Stimulated activated CD8-positive, alpha-beta memory T cell treated with anti-CD3 and anti-CD28 coated beads, Interleukin-12 subunit alpha, Interleukin-12 subunit beta, amount 100 ng/mL, for 24 hours (primary cell): Measurements from ENCODE around the gene SLC9A9.
"Not testable (repeated sequence)": the region's sequence is repeated elsewhere in the genome, so short reads cannot be mapped to it uniquely, and the experiment has no call there.

Source experiments
- DNase-seq: peaks from one replicate; pipeline ENCODE4 v3.0.0-alpha.2; 2020; ENCODE audit errors: extremely low read depth

SLC9A9 gene

DNA sequence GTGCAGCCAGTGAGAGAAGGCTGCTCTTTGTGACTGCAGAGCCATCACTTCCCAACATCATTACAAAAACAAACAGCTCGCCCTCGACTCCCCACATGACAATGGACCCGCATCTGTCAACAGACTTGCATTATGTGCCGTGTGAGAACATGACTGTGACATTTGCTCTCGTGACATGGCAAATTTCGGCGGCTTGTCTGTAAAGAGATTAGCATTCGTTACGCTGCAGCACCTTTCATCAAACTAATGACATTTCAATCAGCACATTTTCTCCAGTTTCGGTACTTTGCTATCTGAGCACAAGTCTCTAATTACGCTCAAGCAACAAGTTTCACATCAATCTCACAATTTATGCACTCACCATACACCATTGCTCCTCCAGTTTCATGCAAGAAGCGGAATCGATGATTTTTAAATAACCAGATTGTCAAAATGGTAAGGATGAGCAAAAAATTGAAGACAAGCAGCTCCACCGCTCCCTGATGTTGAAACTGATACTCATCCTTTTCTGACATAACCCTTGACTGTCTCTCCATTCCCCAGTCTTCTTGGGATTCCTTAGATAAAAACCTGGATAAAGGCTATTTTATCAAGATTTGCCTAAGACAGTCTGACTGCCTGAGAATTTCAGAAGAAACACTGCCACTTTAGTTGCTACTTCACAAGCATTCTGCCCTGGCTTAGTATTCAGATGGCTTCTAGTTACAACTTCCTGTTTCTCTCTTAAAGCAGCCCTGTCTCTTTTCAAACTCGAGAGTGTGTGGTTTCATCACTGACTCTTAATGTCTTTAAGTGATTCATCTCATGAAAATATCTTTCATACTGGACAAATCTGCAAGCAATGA lies at the start of gene SLC9A9:
Gene SLC9A9, minus strand, starts transcription at position 682 of the 845 bp plus-strand sequence. Its CDS starts 146 bp downstream, at position 536.
- DNase-seq: no peak

DNA sequence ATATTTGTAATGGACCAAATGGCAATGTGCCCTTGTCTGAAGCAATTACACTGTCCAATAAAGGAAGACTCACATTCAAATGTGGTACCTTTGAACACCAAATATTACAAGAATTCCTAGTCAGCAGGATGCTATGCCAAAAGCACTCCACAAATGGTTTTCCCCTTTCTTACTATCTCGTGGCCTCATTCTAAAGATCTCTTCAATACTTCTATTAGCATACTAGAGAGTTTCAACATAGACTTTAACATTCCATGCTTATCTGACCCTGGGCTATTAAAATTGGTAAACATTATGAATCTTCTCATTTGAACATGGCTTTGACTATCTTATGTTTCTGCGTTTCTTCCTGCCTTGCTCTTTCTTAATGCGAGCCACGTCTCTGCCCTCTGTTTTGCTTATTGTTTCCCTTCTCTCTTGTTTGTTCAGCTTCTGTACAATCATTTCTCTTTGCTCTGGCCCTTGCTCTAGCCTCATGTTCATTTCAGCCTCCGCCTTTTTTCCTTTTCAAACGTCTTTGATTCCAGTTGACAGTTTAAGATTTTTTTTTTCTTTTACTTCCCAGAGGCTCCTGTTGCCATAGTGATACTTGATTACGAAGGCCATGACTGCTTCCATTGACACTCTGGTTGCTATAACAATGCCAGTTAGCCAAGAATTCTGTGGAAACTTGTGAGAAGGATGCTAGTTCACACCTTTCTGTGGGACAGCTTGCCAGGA lies 49.5 kb upstream of the SLC9A9 start:
- DNase-seq: no peak

DNA sequence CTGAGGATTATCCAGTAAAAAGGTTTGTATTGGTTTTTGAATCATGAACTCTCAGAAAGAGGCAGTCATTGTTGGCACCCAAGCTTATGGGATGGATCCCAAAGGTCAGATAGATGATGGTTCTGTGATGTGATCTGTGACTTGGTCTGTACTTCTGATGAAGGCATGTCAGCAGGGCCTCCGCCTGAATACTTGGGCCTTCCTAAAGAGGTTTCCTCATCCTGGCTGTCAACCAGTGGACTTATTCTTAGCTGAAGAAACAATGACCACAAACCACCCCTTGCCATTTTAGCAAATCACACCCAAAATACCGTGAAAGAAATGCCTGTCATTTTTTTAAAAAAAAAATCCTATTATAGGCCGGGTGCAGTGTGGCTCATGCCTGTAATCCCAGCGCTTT lies 48.2 kb upstream of the SLC9A9 start:
- no peak for DNase-seq

DNA sequence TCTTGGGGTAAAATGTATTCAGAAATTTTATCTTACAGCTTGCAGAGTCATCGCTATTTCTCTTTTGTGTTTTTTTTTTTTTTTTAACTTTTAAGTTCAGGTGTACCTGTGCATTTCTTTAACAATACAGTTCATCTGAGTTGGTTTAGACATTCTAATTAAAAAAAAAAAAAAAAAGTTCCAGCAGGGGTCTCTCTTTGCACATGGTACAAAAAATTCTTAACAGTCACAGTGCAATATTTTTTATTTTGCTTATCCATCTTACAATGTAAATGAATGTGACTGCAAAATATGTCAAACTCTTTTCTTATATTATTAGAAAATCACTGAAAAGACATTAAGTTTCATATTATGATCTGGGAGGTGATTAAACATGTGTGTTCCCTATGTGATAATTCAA lies 47.5 kb upstream of the SLC9A9 start:
- no peak for DNase-seq

DNA sequence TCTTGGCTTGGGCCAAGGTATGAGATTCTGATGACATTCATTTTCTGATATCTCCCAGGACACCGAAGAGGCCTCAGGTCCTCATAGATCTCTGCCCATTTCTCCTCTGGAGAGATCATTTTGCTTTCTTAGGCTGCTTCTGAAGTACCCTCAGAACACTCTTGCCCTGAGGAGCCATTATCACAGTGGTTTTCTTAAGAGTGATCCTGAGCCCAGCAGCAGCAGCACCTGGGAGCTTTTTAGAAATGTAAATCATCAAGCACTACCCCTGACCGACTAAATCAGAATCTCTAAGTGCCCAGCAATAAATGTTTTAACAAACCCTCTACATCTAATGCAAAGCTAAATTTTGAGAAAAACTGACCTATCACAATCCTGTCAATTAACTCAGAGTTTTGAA lies 40.6 kb upstream of the SLC9A9 start:
- DNase-seq: no peak

DNA sequence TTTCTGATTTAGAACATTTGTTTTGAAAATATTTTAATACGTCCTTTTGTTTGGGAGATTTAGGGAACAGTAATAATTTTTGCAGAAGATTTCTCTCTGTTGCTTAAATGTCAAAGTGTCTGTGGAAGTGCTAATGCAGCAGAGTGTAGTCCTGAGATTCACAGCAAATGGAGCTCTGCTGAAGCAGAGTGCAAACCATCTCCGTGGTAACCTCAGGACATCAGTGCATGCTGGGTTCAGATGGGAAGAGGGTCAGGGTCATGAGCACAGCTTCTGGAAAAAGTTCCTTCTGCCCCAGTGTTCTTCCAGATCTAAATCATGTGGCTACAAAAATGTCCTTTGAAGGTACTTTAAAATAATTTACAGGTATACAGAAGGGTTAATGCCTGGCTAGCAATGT lies 39.9 kb upstream of the SLC9A9 start:
- DNase-seq: no peak

DNA sequence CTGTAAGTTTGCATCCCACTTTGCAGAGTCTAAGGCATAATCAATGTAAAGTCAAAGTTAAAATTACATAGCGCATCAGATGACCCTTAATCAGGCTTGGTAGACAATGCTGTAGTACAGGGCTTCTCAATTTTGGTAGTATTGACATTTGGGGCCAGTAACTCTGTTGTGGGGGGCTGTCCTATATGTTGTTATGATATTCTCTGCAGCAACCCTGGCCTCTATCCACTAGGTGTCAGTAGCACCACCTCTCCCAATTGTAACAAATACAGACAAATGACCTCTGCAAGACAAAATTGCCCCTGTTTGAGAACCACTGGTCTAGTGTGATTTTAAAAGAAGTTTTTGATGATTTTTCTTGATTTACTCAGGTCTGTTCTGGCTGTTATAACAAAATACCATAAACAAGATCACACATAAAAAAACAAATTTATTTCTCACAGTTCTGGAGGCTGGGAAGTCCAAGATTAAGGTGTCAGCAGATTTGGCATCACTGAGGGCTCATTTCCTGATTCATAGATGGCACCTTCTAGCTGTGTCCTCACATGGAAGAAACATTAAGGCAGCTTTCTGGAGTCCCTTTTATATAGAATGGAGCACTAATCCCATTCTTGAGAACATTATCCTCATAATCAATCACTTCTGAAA lies 37.6 kb upstream of the SLC9A9 start:
- no peak for DNase-seq

DNA sequence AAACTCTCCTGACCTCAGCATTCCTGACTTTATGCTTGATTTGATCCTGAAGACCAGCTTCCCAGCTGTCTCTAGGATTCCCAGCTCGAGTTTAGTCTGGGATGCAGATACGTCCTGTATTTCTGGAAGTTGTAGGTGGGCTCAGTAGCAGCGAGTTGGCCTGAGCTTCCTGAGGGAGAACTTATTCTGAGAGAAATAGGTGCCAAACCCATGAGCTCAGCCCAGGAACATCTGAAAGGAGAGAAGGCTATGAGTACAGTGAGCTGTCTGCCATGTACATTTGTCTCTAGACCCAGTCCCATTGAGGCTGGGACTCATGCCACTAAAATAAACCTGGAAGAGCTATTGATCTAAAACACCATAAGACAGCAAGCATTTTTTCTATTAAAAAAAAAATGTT lies 36.6 kb upstream of the SLC9A9 start:
- DNase-seq: no peak

DNA sequence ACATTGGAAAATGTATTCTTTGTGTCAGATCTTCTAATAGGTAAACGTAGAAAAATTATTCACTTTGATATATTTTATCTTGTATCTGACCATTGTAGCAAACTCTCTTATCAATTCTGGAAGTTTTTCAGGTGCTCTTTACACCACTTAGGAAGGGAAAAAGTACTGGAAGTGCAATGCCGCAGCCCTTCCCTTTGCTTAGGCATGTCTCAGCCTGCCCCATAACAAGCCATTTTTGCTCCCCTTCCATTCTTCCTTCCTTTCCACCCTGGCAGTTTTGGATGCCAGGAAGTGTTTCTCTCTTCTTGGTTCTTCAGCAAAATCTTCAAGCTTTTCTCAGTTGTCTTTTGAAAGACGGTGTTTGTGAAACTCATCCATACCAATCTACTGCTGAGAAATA lies 34.9 kb upstream of the SLC9A9 start:
- DNase-seq: no peak

DNA sequence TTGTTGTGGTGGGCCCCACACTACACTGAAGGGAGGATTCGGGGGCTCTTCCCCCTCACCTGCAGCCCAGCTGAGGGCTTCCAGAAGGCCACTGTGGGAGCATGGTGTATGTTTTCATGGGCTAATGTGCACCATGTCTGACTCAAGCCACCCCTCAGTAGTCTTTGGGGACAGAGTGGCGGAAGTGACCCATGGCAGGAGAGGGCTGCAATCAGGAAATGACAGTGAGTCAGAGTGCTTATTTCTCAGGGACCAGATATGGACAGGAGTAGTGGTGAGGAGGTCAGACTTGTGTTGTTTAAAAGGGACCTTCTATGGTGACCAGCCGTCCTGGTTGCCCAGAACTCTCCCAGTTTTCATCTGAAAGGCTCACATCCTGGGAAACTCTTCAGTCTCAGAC lies 32.8 kb upstream of the SLC9A9 start:
- DNase-seq: no peak

DNA sequence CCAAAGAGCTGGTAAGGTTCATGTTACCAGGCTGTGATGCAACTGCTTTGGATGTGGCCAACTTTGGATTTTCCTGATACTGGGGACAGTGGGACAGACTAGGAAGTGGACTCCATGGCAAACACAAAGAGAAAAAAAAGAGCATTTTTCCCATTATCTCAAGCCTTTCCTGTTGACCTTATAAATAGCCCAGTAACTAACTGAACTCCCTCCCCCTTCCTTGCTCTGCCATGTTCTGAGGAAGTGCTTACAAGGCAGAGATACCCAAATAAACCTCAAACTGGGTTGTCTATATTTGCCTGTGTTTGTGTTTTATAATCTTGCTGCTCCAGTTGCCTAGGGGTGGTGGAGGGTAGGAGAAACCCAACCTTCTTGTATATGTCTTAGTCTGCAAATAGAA lies 27.3 kb upstream of the SLC9A9 start:
- DNase-seq: no peak

DNA sequence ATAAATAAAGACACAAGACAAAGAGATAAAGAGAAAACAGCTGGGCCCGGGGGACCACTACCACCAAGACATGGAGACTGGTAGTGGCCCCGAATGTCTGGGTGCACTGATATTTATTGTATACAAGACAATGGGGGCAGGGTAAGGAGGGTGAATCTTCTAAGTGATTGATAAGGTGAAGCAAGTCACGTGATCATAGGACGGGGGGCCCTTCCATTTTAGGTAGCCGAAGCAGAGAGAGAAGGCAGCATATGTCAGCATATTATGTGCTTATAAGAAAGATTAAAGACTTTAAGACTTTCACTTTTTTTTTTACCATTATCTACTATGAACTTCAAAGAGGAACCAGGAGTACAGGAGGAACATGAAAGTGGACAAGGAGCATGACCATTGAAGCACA lies 25.3 kb upstream of the SLC9A9 start:
- not testable (repeated sequence) for DNase-seq

DNA sequence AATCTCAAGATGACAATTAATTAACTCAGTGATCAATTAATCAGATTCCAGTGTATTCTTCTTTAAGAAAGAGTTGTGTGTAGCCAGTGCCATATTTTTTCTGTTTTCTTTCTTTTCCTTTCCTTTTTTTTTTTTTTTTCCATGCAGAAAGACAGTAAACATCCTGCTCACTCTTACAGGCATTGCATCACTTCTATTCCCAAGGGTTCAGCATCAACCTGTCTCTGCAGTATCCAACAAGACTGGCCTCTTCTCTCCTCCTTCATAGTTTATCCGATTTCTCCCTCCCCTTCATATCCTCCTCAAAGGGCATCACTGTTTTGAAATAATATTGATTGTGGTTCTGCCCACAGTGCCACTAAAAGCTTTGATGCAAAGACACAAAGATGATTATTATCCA lies 17.0 kb upstream of the SLC9A9 start:
- no peak for DNase-seq

DNA sequence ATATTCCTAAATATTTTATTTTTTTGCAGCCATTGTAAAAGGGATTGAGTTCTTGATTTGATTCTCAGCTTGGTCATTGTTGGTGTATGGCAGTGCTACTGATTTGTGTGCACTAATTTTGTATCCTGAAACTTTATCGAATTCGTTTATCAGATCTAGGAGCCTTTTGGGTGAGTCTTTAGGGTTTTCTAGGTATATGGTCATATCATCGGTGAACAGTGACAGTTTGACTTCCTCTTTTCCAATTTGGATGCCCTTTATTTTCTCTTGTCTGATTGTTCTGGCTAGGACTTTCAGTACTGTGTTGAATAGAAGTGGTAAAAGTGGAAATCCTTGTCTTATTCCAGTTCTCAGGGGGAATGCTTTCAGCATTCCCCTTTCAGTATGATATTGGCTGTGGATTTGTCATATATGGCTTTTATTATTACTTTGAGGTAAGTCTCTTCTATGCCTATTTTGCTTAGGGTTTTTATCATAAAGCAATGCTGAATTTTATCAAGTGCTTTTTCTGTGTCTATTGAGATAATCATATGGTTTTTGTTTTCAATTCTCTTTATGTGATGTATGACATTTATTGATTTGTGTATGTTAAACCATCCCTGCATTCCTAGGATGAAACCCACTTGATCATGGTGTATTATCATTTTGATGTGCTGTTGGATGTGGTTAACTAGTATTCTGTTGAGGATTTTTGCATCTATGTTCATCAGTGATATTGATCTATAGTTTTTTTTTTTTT lies 11.4 kb upstream of the SLC9A9 start:
- DNase-seq: no peak

DNA sequence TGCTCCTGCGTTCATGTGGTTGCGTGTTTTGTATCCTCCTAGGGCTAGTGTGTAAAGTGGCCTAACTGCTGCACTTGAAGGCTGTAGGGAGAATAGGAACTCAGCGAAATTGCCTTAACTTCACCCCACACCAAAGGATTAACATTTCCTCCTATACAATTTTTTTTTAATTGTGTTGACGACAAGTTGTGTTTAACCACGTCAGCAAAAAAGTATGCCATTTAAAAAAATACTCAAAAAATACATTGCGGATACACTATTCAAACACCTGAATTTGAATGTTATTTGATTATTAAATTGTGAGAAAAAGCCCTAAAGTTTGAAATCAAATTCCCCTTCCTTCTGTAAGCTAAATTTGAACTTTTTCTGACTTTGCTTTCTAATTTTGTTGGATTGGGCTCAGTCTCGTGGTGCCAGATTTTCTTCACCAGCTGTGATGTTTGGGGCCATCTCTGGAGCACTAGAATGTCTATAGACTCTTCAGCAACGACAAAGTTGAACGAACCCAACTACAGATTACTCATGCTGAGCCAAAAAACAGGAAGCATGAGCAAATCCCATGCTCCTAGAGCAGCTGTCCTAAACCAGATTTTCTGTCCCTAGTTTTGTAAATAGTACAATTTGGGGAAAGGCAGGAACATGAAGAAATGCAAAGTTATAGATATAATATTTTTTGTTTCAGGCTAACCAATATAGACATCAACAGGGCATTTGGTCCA lies 8.1 kb upstream of the SLC9A9 start:
- DNase-seq: no peak

DNA sequence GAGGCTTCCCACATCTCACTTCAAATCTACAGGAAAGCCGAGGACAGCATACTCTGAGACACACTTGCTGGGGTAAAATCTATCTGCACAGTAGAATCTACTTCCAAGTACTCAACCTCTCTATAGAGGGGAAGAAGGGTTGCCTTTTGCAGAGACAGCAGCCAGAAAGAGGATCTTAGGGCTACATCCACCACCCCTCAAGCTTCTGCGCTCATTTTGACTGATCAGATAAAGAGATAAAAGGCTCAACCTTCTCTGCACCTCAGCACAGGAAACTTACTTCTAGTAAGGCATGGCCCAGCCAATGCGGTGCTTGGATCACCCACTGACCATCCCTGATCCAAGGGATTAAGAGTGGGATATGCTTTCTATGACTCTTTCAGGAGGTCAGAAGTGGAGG lies 6.9 kb upstream of the SLC9A9 start:
- DNase-seq: no peak

DNA sequence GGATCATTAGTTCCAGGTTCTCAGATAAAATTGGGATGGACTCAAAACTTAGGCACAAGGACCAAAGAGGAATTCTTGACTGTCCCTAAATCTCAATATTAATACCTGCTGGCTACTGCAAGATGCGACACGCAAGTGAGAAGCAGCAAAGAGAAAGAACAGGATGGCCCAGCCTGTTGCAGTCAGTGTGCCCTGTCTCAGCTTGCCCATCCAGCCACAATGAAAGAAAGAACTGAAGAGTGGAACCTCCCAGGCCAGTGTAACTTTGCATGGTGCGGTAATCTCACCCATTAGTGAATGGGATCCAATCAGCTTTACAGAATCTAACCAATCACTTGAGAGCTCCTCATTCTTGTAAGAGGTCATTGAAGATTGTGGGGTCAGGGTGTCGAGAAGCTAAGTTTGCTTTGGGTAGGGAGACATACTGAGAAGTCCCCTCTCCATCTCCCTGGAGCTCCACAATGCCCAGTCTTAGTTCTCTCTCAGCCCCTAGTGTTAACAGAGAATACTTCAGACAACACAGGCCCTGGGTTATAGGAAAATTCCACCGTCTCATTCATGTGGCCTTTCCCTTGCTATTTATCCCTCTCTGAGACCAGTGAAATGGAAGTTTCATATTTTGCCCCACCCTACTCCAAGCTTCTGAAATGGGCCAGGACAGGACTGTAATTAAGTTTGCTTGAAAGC lies 3.2 kb upstream of the SLC9A9 start:
- DNase-seq: no peak

DNA sequence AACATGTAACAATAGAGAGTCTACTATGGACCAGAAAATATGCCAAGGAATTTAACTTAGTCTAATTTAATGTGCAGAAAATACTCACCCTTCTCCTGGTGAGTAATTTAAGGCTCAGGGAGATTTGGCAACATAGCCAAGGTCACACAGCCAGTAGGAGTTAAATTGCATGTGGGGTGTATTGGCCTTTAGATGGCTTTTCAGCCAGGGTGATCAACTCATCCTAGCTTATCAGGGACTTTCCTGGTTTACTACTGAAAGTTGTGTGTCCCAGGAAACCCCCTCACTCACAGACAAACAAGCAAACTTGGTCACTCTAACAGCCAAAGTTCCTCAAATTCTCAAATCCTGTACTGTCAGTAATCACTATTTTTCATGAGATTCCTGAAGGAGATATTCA lies 2.6 kb upstream of the SLC9A9 start:
- no peak for DNase-seq

DNA sequence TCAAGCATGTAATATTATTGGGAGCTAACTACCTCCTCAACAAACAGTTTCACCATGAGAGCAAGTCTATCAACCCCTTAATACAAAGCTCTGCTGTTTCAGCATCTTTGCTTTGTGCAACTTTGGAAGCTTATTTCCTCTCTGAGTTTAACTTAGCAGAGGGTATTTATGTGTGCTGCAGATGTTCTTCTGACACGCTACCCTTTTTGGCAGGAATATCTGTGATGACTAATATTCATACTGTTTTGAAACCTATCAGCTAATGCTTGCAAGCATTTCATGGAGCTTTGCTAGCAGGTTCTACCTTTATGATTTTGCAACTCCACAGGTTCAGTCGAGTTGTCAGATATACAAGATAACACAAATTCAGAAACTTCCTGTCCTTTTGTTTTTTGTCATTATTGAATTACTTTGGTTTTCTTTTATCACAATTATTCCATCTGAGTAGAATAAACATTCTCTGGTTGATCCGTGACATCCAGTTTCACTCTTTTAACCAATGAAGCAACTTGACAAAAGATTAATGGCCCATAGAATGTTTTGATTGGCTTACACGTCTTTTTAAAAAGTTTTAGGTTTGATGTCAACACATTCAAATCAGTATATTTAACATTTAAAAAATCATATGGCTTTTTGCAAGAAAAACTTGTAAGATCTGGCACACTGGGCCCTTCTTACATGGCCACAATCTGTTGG lies 1.7 kb upstream of the SLC9A9 start:
- no peak for DNase-seq

DNA sequence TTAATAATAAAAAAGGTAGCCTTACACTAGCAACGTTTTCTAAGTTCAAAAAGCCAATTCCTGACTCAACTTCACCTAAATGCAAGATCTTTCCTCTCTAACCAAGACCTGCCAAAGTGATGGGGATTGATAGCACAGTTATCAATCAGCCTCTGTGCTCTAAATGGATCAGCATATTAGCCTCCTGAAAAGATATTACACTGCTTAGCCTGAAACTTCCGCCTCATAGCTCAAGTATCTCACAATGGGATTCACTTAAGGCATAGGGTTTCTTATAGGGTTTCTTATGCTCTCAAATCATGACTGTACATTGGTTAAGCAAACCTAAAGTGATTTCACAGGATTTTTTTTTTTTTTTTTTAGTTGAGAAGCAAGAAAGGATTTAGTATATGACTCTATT lies 436 bp upstream of the SLC9A9 start:
- DNase-seq: no peak
